ENCODE measurements around the gene CACNA1C.
A peak's percentile ranks its signal among the peaks of the same experiment; 100 is the strongest.

CACNA1C gene

DNA sequence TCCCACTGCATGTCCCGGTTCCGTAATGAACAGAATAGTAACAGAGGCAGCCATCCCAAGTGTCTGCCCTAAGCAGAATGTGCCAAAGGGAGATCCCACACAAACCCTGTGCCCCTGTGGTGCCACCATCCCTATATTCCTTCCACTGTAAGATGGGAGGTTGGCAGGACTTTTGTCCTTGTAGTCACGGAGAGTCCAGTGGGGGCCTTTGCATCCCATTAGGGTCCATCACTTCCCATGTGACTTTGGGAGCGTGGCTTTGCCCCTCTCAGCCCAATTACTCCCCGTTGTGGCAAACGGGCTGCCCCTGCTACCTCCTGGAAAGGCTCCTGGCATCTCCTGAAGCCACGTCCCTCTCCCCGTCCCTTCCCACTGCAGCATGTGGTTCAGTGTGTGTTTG is 552.5 kb downstream of the CACNA1C start:
- DNase-seq (ENCODE audit: low spot score) = no peak

DNA sequence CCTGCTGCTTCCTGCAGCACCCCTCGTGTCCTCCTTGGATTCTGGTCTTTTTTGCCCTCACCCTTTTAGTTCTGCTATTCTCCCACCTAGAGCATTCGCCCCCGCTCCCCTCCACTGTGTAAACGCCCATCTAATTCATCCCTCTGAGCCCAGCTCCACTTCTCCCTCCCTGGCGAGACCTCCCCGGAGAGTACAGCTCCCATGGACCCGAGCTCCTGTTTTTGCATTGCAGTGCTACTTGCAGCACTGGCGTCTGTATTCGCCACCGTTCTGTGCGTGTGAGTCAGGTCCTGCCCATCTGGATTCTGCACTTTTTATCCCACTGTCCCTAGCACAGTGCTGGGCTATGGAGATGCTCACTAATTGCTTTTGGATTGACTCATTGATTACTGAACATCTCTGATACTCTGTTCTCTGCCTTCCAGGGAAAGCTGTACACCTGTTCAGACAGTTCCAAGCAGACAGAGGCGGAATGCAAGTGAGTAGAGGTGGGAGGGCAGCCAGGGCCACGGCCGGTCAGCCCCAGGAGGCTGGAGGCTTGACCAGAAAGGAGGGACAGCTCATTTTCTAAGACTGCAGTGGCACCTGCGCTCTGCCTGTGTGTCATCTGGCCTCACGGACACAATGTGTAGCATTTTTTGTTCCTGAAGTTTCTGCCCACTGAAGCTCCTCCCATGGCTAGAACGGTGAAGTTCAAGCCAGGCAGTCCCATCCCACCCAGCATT is 553.6 kb downstream of the CACNA1C start:
- no peak for DNase-seq (ENCODE audit: low spot score)

DNA sequence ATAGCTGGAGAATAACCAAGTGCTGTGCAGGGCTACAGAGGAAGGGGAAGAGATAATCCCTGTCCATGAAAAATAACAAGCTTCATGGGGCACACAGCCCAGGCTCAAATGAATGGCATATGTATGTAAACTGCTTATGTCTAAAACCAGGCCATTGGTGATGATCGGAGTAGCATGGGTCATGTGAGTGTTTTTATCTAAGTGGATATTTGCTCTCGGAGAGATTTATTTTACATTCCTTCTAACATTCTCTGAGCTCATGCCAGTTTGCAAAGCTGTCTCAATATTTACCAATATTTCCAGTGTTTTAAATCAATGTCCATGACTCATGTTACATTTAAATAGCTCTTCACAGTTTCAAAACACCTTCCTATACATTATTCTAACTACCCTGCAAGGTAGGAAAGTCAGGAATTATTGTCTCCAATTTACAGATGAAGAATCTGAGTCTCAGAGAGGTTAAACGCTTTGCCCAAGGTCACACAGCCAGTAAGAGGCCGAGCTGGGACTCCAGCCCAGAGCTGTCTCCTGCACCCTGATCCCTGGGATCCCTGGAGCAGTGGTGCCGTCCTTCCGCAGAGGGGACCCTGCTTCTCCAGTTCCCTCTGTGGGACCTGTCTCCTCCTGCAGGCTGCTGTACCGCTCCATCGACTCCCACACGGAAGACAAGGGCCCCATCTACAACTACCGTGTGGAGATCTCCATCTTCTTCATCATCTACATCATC is 555.3 kb downstream of the CACNA1C start:
- no peak for DNase-seq (ENCODE audit: low spot score)

DNA sequence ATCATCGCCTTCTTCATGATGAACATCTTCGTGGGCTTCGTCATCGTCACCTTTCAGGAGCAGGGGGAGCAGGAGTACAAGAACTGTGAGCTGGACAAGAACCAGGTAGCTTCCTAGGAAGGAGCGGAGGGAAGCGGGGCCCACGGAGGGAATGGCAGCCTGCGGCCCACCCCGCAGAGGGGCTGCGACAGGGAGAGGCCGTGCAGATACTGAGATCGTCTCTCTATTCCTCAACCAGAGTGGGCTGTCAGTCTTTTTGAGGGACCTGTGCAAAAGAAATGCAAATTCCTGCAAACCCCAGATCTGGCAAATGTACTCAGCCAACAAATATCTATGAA is 555.8 kb downstream of the CACNA1C start:
- DNase-seq (ENCODE audit: low spot score) = no peak

DNA sequence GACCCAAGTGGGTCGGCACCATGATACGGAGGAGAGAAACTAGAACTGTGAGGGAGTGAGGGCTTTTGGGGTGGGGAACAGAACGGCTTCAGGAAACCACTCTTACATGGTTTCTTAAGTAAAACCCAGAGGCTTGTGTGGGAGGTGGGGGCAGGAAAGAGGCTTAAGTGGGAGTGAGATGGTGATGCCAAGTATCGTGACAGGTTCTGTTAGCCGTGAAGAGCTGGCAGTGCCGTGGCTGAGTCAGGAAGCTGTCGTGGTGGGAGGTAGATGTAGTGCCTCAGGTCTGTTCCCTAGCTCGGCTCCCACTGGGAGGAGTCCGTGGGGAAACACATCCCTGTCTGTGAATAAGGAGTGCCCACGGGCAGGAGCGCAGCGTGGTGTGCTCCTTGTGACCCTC is 556.2 kb downstream of the CACNA1C start:
- DNase-seq (ENCODE audit: low spot score) = no peak

DNA sequence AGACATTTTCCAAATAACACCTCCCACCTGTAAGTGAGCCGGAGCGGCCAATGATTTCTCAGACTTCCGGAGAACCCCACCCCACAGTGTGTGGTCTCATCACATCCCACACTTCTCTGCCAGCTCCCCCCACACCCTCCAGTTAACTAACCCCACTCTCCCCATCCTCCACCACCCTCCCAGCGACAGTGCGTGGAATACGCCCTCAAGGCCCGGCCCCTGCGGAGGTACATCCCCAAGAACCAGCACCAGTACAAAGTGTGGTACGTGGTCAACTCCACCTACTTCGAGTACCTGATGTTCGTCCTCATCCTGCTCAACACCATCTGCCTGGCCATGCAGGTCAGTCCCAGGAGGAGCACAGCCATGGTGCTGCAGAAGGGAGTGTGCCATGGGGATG is 557.6 kb downstream of the CACNA1C start:
- DNase-seq (ENCODE audit: low spot score) = no peak

DNA sequence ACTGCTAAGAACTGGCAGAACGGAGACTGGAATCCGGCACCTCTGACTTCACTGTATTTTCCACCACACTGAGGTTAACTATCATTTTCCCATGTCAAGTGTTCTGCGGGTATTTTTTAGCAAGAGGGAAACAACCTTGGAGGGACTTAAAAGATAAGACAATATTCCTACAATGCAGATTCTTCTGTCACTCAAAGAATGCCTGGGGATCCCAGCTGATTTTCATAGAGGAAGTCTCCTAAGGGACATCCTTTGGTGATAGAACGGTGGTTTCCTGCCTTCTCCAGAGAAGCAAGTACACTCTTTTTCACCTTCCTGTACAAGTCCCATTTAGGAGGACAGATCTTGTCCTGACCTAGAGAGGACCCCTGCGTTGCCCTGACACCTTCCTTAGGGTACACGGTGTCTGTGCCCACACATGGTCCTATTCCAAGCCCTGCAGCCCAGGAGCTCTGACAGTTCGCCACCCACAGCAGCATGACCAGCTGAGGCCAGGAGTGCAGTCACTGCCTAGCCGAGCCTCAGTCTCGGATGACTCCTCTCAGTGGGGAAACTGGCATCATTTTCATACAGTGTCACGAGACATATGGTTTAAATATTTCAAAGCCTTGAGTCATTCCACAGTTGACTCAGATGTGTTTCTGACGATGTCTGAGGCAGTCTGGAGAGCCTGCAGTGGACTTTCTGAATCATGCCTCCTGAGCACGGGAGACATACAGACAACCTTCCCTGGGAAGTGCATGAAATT is 560.7 kb downstream of the CACNA1C start:
- DNase-seq (ENCODE audit: low spot score) = peak; percentile 69

DNA sequence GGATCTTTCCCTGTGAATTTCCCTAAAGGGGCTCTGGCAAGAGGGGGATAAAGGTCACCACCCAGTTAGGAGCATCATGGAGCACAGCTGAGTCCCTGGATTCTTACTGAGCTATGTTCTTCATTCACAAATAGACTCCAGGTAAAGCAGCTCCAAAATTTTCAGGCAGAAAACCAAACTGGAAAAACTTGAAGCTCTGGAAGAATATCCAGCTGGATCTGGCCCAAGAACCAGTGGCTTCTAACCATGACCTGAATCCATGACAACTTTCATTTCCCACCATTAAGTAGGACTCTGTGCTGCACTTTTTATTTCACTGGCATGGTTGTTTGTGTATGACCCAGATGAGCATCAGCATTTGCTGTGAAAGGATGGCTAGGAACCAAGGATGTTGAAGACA is 561.6 kb downstream of the CACNA1C start:
- no peak for DNase-seq (ENCODE audit: low spot score)

DNA sequence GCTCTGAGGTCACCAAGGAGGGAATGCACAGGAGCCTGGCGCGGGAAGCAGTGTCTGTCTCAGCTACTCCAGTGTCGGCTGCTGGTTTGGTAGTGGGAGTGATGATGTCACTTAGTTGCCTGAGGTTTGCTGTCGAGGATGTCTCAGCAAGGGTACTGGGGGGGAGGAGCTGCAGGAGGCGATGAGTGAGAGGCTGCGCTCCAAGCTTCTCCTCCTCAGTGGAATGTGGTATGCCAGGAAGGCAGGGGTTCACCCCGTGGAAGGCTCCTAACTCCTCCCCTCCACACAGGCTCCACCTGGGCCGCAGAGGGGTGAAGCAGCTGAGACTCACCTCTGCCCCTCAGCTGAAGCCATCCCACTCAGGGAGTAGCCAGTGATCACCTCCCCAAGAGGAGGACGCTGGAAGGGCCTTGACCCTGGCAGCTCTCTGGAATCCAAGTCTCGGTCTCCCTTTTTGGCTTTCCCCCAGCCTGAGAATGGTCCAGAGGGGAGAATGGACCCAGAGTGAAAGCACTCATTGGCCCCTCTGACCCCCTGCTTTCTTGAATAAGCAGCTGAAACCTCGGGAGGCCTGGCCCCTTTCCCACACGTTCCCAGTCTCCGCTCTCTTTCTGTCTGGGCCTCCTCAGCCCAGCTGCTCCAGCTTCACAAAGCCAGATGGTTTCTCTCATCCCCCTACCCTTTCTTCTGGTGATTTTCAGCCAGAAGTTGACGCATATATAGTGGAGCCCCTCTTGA is 563.0 kb downstream of the CACNA1C start:
- DNase-seq (ENCODE audit: low spot score) = no peak

DNA sequence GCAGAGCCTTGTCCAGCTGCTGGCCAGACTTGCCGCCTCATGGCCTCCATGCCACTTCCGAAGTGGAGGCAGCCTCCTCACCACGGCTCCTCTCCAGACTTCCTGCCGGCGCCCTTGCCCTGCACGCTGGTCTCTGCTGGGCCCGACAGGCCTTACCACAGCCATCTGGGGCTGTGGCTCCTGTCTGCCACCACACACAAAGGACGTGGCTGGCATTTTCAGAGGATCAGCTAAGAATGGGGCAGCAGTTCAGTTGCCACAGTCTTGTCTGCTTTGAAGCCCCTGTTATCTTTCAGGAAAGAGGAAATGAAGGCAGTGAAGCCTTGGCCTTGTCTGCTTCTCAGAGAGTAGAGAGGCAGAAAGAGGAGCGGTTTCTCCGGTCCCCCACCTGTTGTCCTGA is 564.0 kb downstream of the CACNA1C start:
- no peak for DNase-seq (ENCODE audit: low spot score)

DNA sequence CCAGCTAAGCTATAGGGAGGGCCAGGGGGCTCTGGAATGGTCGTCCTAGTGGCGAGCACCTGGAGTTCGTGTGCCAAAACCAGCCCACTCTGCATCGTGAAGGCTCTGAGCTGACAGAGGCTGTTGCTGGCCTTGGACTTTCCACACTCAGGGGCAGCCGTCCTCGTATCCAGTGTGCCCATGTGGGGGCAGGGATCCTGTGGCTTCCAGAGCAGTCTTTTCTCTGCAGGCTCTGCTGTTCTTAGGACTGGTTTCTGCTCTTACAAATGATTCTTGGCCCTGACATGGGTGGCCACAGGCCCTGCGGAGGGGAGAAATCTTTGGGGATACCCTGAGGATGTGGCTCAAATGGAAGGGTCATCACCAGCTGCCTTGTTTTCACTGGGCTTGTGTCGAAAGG is 564.6 kb downstream of the CACNA1C start:
- no peak for DNase-seq (ENCODE audit: low spot score)

DNA sequence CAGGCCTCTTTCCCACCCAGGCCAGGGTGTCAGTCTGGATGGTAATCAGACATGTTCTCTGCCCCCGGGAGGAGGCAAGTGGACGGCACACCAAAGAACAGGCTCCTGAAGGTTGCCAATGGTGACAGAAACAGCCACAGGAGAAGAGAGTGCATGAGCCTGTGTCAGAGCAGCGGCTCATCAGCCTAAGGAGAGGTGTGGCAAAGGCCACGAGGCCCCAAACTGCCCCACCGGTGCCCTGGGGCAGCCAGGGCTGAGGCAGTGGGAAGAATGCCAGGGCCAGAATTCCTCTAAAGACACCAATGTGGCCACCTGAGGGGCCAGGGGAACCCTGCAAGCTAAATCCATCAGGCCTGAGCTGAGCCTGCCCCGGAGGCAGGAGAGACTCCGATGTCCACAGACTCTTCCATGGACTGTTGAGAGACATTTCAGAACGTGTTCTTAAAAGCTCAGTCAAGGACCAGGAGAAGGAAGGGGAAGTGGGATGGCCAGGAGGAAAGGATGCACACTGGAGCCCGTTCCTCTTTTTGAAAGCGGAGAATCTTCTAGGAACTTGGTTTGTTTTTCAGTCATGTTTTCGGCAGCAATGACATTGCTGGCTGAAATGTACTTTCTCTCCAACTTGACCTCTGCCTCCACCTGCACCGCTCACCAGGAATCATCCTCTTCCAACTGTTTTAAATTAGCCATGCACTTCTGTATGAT is 565.7 kb downstream of the CACNA1C start:
- DNase-seq (ENCODE audit: low spot score) = no peak

DNA sequence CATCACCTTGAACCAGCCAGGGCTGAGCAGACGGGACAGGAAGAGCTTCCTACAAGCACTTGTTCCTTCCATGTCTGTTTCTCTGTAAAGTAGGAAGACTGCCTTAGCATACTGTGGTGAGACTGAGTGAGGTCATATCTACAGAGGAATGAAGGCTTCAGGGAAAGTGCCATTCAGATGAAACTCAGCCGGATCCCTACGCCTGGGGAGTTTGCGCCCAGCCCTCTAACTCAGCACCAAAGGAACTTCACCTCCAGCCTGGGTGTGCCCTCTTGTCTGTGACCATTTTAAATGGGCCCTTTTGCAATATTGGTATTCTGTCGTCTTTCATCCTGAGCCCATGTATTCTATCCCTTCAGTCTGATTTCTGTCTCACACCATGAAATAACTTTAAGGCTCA is 566.3 kb downstream of the CACNA1C start:
- no peak for DNase-seq (ENCODE audit: low spot score)

DNA sequence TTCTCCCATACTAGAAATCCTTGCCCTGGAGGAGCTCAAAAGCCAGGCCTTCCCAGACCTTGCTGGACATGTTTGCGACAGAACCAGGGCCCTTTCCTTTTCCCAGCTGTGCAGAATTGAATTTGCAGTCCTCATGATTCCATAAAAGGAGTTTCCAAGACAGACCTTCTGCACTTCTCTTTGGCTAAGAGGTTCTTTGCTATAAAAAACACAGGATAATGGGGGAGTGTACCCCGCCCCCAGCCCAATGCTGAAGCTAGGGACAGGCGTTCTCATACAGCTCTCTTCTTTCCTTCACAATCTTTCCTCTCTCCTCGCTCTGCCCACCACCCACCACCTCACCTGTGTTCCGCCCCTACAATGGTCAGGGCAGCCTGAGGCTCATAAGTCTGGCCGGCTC is 569.7 kb downstream of the CACNA1C start:
- no peak for DNase-seq (ENCODE audit: low spot score)

DNA sequence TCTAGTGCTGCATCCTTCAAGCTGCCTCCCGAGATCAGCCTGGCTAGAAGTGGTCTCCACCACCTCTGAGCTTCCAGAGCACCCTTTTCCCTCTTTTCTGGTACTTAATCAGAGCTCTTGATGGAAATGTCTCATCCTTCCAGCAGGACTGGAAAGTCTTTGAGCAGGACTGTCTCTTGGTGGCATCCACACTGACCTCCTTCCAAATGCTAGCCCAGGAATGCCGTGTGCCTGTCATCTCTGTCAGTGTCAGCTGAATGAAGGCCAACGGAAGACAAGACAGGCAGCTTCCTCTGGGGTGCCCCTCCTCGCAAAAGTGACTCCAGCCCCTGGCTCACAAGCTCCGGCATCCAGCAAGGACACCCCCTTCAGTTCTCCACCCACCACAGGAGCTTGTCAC is 570.7 kb downstream of the CACNA1C start:
- DNase-seq (ENCODE audit: low spot score) = no peak

DNA sequence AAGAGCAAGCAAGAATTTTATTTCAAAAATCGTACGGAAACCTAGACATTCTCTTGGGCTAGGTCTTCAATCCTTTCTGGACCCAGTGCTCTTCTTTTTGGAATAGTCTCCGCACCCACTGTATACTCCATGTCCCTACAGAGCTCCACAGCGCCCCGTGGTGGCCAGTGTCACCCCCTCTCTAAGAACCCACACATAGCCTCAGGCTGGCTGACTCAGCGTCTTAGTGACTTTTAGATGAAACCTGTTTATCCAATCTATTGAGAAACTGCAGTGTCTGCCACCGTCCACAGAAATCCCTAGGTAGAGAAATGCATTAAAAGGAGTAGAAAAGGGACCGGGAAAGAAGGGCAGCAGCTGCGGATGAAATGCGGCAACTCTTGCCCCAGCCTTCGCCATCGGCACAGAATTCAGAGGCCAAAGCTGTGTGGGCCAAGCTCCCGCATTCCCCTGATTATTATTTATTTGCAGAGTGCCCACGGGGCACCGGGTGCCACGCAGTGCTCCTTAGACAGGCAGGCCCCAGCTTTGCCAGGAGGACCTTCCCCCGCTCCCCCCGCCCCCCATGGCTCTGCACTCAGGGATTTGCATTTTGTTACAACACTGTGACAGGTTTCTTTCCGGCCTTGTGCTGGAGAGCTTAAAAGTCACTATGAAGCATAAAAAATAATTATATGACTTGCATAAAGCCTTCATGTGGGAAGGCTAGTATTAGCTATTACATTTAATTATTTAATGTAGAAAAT is 571.9 kb downstream of the CACNA1C start:
- no peak for DNase-seq (ENCODE audit: low spot score)

DNA sequence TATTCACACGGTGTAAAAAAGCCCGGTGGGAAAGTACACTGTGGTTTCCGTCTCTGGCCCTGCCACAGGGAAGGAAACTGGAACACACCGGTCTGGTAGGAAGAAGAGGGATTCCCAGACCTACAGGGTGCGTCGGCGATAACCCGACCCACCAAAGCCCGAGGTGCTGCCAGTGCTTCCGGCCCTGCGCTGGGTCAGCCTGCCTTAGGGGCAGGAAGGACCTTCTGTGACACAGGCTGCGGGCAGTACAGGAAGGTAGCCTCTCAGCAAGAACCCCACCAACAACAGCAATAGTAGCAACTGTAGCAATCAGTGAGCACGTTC is 572.5 kb downstream of the CACNA1C start:
- no peak for DNase-seq (ENCODE audit: low spot score)

DNA sequence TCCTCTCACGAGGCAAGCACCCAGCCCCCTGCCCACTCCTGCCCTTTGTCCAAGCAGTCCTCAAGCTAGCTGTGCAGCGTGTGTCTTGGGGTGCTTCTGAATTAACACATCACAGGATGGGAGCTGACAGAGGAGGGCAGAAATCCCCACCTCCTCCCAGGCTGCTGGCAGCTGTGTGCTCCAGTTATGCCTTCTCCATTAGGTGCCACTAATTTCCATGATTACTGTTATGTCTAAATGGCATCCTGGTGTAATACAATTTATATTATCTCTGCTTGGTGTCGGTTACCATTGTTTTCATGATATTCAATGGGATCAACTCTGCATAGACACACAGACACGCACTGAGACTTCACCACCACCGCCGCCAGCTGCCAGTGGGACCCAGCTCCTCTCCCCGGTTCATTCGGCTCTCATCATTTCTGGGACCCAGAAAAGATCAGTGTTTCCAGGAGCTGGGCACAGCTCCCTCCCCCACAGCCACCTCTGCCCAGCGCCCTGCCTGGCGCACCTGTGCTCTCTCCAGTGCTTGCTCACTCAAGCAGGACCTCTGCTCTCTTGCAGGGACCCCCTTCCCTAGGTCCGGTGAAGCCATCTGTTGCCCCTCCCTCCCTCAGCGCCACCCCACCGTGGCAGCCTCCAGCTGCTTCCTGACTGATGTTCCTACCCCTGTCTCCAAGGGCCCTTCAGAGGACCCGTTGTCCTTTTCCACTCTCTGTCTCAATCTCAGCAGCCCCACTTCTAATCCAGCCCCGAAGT is 574.5 kb downstream of the CACNA1C start:
- no peak for DNase-seq (ENCODE audit: low spot score)

DNA sequence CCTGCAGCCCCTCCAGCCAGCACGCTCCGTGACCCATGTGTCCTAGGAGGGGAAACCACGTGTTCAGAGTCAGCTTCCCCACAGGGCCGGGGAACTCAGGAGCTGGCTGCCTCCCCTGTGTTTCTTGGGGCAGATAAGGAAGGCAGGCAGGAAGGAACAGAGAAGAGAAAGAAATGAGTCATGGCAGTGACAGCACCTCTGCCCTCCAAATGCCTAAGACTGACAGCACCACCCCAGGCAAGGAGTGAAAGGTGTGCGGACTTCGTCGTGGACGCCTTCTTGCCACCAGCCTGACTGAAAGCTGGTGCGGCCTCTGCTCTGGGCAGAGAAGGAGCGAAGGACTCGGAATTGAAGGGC is 575.0 kb downstream of the CACNA1C start:
- DNase-seq (ENCODE audit: low spot score) = no peak

DNA sequence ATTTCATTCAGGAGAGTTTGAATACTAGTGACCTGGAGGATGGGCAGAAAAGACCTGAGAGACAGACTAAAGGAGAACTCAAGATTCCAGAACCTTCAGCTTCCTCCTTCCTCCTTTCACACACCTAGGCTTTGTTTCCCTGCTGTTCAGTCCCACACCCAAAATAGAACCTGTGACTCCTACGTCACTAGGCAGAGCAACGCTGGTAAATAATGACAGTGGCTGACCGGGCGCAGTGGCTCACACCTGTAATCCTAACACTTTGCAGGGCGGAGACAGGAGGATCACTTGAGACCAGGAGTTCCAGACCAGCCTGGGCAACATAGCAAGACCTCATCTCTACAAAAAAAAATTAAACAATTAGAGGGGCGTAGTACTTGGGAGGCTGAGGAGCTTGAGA is 575.6 kb downstream of the CACNA1C start:
- no peak for DNase-seq (ENCODE audit: low spot score)

DNA sequence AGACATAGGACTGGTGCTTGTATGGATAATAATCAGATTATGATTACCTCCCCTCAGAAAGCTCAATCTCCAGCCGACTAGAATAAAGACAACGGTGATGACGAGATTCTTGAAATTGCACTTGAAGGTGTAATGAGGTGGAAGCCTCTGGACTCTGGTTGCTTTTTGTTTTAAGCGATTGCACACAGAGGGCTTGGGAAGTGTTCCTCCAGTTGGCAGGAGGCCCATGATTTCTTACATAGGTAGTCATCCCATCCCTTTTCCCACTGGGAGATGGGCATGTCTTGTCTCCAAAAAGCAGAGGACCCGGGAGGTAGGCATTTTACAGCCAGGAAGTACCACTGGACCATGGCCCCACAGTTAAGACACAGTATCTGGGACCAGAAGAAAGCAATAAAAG is 576.3 kb downstream of the CACNA1C start:
- no peak for DNase-seq (ENCODE audit: low spot score)

All from SW480 (cell line).